Activated T-helper 17 cell treated with anti-CD3 and anti-CD28 coated beads, Interleukin-2, amount 50 U/mL, for 72 hours (primary cell): Measurements from ENCODE around the gene KRTAP5-2. TPM values are rescaled to one million over a fixed set of nuclear protein-coding genes. Genes with fewer than 3 reads are reported as not detected.
A peak's percentile ranks its signal among the peaks of the same experiment; 100 is the strongest.
"Not testable (repeated sequence)": the region's sequence is repeated elsewhere in the genome, so short reads cannot be mapped to it uniquely, and the experiment has no call there.

Source experiments
- ATAC-seq: fragments of 150-1000 bp; cut with Tn5 transposase; replicated peaks from 2 replicates; pipeline ENCODE4 v1.10.0; 2021; ENCODE audit warnings: mild to moderate bottlenecking, moderate library complexity
- H3K27ac Mint-ChIP-seq: one replicate; pipeline ENCODE4 v1.8.0; 2022; ENCODE audit warnings: mixed read lengths
- H3K27me3 Mint-ChIP-seq: one replicate; pipeline ENCODE4 v1.8.0; 2022; ENCODE audit warnings: mixed read lengths
- H3K36me3 Mint-ChIP-seq: one replicate; pipeline ENCODE4 v1.8.0; 2022; ENCODE audit warnings: low read depth, mild to moderate bottlenecking, mixed read lengths
- H3K4me1 Mint-ChIP-seq: one replicate; pipeline ENCODE4 v1.8.0; 2022; ENCODE audit warnings: mixed read lengths
- H3K4me3 Mint-ChIP-seq: one replicate; pipeline ENCODE4 v1.8.0; 2022; ENCODE audit warnings: mild to moderate bottlenecking, mixed read lengths
- H3K9me3 Mint-ChIP-seq: one replicate; pipeline ENCODE4 v1.8.0; 2022; ENCODE audit warnings: mixed read lengths
- total RNA-seq, 2 donors: library from RNA; stranded (reverse); gene quantifications; one replicate each; pipeline ENCODE4 v1.2.3, GENCODE V29; 2022

KRTAP5-2 gene
- total RNA-seq, 2 donors from 2014 or later, result not detected

DNA sequence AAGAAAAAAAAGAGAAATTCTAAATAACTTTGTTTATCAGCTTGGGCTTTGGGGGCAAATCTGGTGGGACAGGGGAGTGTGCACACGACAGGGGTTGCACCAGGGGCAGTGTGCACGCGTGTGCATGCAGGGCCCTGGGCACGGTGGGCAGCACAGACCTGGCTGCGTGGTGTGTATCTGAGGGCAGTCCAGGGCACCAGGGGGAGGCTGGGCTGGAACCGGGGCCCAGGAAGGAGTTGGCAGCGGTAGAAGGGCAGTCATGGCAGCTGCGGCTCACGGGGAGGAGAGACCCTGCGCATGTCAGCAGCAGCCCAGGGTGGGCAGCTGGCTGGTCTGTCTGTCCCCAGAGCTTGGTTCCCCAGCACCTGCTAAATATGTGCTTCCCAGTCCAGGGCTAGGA, 35.8 kb upstream of the KRTAP5-2 start:
- peaks cover 30% of the 10 kb centered on the region for H3K27me3 Mint-ChIP-seq
- H3K27ac Mint-ChIP-seq, result no peak overlapping the region
- ATAC-seq, result no peak
- no peaks in the 10 kb centered on the region for H3K9me3 Mint-ChIP-seq
- H3K4me1 Mint-ChIP-seq, result no peaks in the 10 kb centered on the region
- H3K4me3 Mint-ChIP-seq, result no peak overlapping the region
- no peaks in the 10 kb centered on the region for H3K36me3 Mint-ChIP-seq

DNA sequence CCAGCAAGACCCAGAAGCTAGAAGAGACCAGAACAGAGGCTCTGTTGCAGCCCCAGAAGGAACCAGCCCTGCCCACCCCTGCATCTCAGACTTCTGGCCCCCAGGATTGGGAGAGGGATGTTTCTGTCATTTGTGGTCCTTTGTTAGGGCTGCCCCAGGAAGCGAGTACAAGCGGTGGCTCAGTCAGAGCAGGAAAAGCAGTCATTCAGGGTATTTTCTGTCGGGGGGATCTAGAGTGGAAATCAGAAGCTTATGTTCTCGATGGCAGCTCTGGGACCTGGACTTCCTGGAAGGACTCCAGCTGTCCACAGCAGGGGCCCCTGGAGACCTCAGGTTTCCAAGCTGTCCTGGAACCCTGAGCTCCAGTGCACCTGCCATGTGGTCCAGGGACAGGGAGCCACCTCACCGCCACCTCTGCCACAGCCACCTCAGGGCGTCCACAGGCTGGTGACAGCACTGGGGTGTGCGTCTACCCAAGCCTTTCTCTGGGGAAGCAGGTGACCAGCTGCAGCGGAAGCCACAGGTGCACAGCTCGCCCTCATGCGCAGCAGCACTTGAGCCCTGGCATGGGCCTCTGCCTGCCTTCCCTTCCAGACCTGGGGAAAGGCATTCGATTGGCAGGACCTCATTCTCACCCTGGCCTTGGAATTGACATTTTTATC, 34.1 kb upstream of the KRTAP5-2 start:
- Mint-ChIP-seq H3K4me3 (no peak overlapping the region), H3K27ac (no peak overlapping the region), H3K27me3 (peaks cover 32% of the 10 kb centered on the region), H3K4me1 (no peaks in the 10 kb centered on the region), H3K36me3 (no peaks in the 10 kb centered on the region), H3K9me3 (no peaks in the 10 kb centered on the region)
- ATAC-seq, result peak; percentile 50

DNA sequence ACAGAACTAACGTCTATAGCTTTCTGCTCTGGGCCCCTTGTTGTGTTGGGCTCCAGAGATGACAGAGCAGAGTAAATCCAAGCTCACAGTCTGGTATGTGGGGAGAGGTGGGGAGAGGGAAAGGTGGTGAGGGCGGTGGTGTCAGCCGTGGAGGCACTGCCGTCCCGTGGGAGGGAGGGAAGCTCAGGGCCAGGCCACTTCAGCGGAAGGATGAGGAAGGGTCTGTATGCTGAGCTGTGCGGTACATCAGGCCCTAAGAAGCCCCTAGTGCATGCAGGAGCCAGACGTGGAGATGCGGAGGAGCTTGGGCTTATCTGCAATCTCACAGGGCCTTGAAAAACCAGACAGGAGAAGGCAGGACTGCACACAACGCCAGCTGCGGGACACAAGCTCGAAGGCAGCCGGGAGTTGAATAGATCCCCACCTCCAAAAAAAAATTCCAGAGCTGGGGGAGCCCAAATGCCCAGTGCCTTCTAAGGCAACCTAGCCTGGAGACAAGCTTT, 33.0 kb upstream of the KRTAP5-2 start:
- Mint-ChIP-seq H3K9me3 (no peaks in the 10 kb centered on the region), H3K27me3 (peaks cover 33% of the 10 kb centered on the region), H3K4me3 (no peak overlapping the region), H3K36me3 (no peaks in the 10 kb centered on the region), H3K27ac (no peak overlapping the region), H3K4me1 (no peaks in the 10 kb centered on the region)
- no peak for ATAC-seq

DNA sequence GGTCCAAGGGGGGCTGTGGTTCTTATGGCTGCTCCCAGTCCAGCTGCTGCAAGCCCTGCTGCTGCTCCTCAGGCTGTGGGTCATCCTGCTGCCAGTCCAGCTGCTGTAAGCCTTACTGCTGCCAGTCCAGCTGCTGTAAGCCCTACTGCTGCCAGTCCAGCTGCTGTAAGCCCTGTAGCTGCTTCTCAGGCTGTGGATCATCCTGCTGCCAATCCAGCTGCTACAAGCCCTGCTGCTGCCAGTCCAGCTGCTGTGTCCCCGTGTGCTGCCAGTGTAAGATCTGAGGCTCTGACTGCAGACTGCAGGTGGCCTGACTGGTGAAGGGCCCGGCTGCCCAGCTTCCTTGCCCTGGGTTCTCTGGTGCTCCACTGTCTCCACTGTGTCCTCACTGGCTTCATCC, 32.2 kb upstream of the KRTAP5-2 start:
- H3K36me3 Mint-ChIP-seq, result no peaks in the 10 kb centered on the region
- no peak overlapping the region for H3K27ac Mint-ChIP-seq
- ATAC-seq, result no peak
- H3K9me3 Mint-ChIP-seq, result no peaks in the 10 kb centered on the region
- no peaks in the 10 kb centered on the region for H3K4me1 Mint-ChIP-seq
- no peak overlapping the region for H3K4me3 Mint-ChIP-seq
- peaks cover 27% of the 10 kb centered on the region for H3K27me3 Mint-ChIP-seq

DNA sequence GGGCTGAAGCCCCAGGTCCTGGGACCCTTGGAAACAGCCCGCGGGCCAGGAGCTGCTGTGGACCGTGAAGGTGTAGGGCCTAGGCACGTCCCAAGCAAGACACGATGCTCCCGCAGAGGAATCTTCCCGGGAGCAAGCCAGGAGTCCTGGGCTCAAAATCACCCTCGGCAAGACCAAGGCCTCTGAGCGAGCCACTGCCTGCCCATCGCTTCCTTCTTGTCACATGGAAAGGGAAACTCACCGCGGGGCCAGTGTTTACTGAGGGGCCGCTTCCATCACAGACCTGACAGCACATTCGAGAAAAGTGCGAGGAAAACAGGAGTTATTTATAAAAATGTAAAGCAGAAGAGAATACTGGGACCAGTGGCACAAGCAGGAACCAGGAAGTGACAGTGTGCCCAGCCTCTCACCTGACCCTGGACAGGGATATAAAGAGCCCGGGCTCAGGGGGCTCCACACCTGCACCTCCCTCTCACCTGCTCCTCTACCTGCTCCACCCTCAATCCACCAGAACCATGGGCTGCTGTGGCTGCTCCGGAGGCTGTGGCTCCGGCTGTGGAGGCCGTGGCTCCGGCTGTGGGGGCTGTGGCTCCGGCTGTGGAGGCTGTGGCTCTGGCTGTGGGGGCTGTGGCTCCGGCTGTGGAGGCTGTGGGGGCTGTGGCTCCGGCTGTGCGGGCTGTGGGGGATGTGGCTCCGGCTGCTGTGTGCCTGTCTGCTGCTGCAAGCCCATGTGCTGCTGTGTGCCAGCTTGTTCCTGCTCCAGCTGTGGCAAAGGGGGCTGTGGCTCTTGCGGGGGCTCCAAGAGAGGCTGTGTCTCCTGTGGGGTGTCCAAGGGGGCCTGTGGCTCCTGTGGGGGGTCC, 31.5 kb upstream of the KRTAP5-2 start, which contains the start of gene KRTAP5-5:
Gene KRTAP5-5 (plus strand): TSS at position 450 of the 860 bp plus-strand sequence. CDS start 66 bp downstream, at position 516.
- Mint-ChIP-seq H3K27ac (no peak within 1 kb of the TSS), H3K4me3 (no peak within 1 kb of the TSS), H3K4me1 (no peaks in the 10 kb centered on the region), H3K36me3 (no peaks in the 10 kb centered on the region), H3K9me3 (no peaks in the 10 kb centered on the region), H3K27me3 (peaks cover 23% of the 10 kb centered on the region)
- no peak for ATAC-seq

DNA sequence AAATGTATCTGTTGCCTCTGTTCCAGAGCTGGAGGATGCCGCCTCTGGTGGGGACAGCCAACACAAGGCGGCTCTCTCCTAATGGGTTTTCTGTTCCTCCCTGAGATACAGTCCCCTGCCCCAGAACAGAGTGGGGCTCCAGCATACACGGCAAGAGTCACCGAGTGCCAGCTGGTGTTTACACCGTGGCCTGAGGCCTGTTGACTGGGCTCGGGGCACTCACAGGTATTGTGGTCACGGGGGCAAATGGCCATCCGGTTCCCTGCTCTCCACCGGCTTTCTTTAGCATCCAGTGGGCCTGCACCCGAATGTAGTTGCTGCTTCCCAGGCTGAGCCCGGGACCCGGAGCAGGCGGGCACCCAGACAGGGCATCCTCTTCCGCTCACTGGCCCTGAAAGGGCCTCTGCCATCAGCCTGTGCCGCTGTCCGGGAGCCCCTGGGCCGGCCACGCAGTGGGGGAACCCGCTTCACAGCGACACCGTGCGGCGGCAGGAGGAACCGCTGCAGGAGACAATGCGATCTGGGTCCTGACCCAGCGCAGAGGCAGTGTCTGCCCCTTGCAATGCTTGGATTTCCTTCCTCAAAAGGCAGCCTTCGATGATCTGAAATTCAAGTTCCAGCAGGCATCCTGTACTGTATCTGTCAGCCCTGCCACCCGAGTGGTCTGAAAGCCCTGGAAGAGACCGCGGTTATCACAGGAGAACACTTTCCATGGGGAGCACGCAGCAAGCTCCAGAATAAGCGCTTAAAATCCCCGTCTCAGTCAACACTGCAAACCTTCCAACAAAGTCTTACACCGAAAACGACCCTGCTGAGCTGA, 30.6 kb upstream of the KRTAP5-2 start:
- peak; percentile 86 for ATAC-seq
- H3K36me3 Mint-ChIP-seq, result no peaks in the 10 kb centered on the region
- H3K4me3 Mint-ChIP-seq, result no peak overlapping the region
- peaks cover 23% of the 10 kb centered on the region for H3K27me3 Mint-ChIP-seq
- H3K9me3 Mint-ChIP-seq, result no peaks in the 10 kb centered on the region
- H3K27ac Mint-ChIP-seq, result no peak overlapping the region
- H3K4me1 Mint-ChIP-seq, result no peaks in the 10 kb centered on the region

DNA sequence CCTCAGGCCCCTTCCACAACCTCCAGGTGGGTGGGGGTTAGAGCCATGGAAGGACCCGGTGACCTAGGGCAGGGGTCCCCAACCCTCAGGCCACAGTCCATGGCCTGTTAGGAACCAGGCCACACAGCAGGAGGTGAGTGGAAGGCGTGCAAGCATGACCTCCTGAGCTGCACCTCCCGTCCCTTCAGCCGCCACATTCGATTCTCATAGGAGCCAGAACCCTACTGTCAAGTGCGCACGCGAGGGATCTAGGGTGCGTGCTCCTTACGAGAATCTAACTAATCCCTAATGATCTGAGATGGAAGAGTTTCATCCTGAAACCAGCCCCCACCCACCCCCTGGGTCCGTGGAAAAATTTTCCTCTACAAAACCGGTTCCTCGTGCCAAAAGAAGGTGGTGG, 27.4 kb upstream of the KRTAP5-2 start:
- no peaks in the 10 kb centered on the region for H3K4me1 Mint-ChIP-seq
- peaks cover 10% of the 10 kb centered on the region for H3K27me3 Mint-ChIP-seq
- no peak overlapping the region for H3K27ac Mint-ChIP-seq
- H3K36me3 Mint-ChIP-seq, result no peaks in the 10 kb centered on the region
- H3K4me3 Mint-ChIP-seq, result no peak overlapping the region
- no peaks in the 10 kb centered on the region for H3K9me3 Mint-ChIP-seq
- ATAC-seq, result no peak

DNA sequence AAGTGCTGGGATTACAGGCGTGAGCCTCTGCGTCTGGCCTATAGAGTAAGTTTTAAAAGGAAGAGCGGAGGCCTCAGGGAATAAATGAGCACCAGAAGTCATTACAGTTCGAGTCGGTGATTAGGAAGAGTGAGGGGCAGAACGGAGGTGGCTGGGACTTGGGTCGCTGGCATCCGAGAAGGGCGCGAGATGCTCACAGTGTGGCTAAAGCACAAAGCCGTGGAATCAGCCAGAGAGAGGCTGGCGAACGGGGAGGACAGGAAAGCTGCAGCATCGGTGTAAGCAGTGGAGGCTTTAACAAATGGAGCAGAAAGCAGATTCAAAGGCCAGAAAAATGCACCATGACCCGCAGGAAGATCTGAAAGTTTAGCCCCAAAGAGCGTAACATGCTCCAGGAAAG, 26.5 kb upstream of the KRTAP5-2 start:
- ATAC-seq, result no peak
- no peaks in the 10 kb centered on the region for H3K9me3 Mint-ChIP-seq
- H3K4me1 Mint-ChIP-seq, result peaks cover under 1% of the 10 kb centered on the region
- H3K27me3 Mint-ChIP-seq, result peaks cover 8% of the 10 kb centered on the region
- H3K4me3 Mint-ChIP-seq, result no peak overlapping the region
- H3K27ac Mint-ChIP-seq, result no peak overlapping the region
- no peaks in the 10 kb centered on the region for H3K36me3 Mint-ChIP-seq

DNA sequence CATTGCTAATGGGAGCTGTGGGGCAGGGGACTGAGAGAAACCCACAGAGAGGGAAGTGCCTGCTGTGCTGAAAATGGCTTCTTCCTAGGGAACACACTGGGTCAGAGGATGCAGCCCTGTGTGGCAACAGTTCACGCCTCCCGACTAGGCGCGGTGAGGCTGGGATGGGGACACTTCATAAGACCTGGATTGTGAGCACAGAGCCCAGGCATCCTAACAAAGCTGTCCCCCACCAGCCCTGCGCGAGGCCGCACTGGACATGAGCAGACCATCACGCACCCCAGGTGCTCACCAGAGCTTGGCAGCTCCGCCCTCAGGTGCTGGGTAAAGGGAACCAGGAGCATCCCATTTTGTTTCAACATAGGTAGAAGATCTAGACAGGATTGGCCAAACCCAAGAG, 25.6 kb upstream of the KRTAP5-2 start:
- Mint-ChIP-seq H3K4me3 (no peak overlapping the region), H3K27ac (no peak overlapping the region), H3K4me1 (peaks cover 6% of the 10 kb centered on the region), H3K36me3 (no peaks in the 10 kb centered on the region), H3K27me3 (peaks cover 6% of the 10 kb centered on the region), H3K9me3 (no peaks in the 10 kb centered on the region)
- no peak for ATAC-seq

DNA sequence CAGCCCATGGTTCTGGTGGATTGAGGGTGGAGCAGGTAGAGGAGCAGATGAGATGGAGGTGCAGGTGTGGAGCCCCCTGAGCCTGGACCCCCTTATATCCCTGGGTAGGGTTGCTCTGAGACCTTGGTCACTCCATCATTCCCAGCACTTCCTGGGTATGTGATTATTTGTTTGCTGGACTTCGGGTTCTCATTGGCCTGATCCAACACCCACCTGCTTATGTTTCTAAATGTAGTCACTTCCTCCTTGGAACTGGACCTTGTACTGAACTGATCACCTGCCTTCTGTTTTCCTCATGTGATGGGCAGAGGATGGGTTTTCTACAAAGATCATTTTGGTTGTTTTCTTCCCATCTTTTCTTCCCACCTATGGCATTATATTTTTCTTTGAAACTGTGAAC, 24.0 kb upstream of the KRTAP5-2 start, which contains the start of gene KRTAP5-4:
Gene KRTAP5-4 (minus strand): TSS at position 53 of the 400 bp plus-strand sequence. CDS start 45 bp downstream, at position 8.
- Mint-ChIP-seq H3K4me3 (no peak within 1 kb of the TSS), H3K36me3 (no peaks in the 10 kb centered on the region), H3K9me3 (peaks cover 3% of the 10 kb centered on the region), H3K27ac (peak within 1 kb of the TSS; percentile 69), H3K27me3 (peaks cover 6% of the 10 kb centered on the region), H3K4me1 (peaks cover 6% of the 10 kb centered on the region)
- no peak for ATAC-seq

DNA sequence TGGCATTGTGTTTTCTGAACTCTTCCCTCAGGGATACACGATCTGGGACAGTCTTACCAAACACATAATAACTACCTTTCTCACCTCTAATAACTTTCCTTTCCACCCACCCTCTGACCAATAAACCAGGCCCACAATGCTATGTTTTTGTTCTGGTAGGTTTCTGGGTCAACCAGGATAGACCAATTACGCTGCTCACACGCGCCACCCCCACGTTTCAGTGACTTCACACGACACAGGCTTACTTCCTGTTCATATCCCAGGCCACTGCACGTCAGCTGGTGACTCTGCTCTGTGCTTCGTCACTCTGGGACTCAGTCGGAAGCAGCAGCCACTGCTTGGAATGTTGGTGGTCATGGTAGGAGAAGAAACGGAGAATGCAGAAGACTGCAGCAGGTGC, 21.4 kb upstream of the KRTAP5-2 start:
- Mint-ChIP-seq H3K4me1 (peaks cover 6% of the 10 kb centered on the region), H3K9me3 (peaks cover 3% of the 10 kb centered on the region), H3K36me3 (no peaks in the 10 kb centered on the region), H3K4me3 (peak overlapping the region; percentile 57), H3K27ac (peak overlapping the region; percentile 44), H3K27me3 (peaks cover 9% of the 10 kb centered on the region)
- ATAC-seq, result peak; percentile 99

DNA sequence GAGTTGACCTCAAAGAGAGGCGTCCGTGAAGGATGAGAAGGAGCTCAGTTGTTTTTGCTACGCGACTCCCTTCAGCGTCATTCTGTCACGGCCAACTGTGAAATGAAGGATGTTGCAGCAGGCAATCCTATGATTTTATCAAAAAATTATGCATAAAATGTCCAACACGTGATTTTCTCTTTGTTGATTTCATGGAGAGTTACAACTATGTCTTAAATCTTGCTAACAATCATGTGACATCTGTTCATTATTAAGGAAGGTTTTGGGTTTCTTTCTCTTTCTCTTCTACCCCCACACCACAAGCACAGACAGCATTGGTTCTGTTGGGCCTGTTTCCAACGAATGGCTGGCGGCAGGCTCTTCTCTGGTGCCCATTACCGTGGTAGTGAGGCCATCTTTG, 20.1 kb upstream of the KRTAP5-2 start:
- no peak overlapping the region for H3K4me3 Mint-ChIP-seq
- no peak for ATAC-seq
- H3K27me3 Mint-ChIP-seq, result peaks cover 9% of the 10 kb centered on the region
- H3K4me1 Mint-ChIP-seq, result peaks cover 6% of the 10 kb centered on the region
- H3K9me3 Mint-ChIP-seq, result peaks cover 3% of the 10 kb centered on the region
- no peaks in the 10 kb centered on the region for H3K36me3 Mint-ChIP-seq
- H3K27ac Mint-ChIP-seq, result no peak overlapping the region

DNA sequence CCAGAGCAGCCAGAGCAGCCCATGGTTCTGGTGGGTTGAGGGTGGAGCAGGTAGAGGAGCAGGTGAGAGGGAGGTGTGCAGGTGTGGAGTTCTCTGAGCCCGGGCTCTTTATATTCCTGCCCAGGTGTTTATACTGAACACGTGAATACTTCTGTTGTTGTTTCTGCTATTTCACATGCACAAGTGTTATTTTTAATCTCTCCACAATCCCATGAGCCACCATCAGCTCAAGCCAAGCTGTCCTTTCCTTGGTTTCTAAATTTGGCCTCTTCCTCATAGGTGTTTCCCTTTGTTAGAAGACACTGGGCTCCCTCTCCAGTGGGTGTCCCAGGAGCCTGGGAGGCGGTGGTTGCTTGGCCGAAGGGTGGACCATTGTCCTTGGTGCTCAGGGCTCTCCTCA, 10.3 kb upstream of the KRTAP5-2 start, which contains the start of gene KRTAP5-3:
Gene KRTAP5-3 (minus strand): TSS at position 101 of the 400 bp plus-strand sequence. CDS start 78 bp downstream, at position 23.
- H3K4me1 Mint-ChIP-seq, result peaks cover 5% of the 10 kb centered on the region
- ATAC-seq, result no peak
- H3K27ac Mint-ChIP-seq, result no peak within 1 kb of the TSS
- no peak within 1 kb of the TSS for H3K4me3 Mint-ChIP-seq
- H3K9me3 Mint-ChIP-seq, result no peaks in the 10 kb centered on the region
- H3K27me3 Mint-ChIP-seq, result peaks cover 19% of the 10 kb centered on the region
- H3K36me3 Mint-ChIP-seq, result no peaks in the 10 kb centered on the region

DNA sequence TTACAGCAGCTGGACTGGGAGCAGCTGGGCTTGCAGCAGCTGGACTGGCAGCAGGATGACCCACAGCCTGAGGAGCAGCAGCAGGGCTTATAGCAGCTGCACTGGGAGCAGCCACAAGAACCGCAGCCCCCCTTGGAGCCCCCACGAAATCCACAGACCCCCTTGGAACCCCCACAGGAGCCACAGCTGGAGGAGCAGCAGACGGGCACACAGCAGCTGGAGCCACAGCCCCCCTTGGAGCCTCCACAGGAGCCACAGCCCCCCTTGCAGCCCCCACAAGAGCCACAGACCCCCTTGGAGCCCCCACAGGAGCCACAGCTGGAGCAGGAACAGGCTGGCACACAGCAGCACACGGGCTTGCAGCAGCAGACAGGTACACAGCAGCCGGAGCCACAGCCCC, 9.8 kb upstream of the KRTAP5-2 start:
- H3K9me3 Mint-ChIP-seq, H3K4me1 Mint-ChIP-seq, ATAC-seq, H3K36me3 Mint-ChIP-seq, H3K27ac Mint-ChIP-seq, H3K4me3 Mint-ChIP-seq: not testable (repeated sequence)
- H3K27me3 Mint-ChIP-seq, result peaks cover 24% of the 10 kb centered on the region
